ENCODE results near the gene QTRT2. TPM values are rescaled to one million over a fixed set of nuclear protein-coding genes. Genes with fewer than 3 reads are reported as not detected.

The QTRT2 gene
- total RNA-seq, 1 experiment from 2014 or later = 84.1 TPM

- Histone ChIP-seq H3K27me3 (ENCODE audit: insufficient read depth, low read length) (no peaks in the 10 kb centered on the region), H3K4me1 (ENCODE audit: insufficient read depth, low read length) (no peaks in the 10 kb centered on the region), H3K9me3 (ENCODE audit: control insufficient read depth, low read depth, low read length) (no peaks in the 10 kb centered on the region), H3K56ac (ENCODE audit: insufficient read length, low read depth, low read length) (no peak overlapping the region), H3K23ac (ENCODE audit: insufficient read length, low read depth, low read length) (no peak overlapping the region), H3T11ph (ENCODE audit: low read length) (no peak overlapping the region), H2BK120ac (ENCODE audit: low read depth, low read length, poor library complexity, severe bottlenecking) (no peak overlapping the region), H2AK5ac (ENCODE audit: insufficient read length, low read length) (no peak overlapping the region), H2BK12ac (ENCODE audit: insufficient read length, low read depth, low read length) (no peak overlapping the region), H4K91ac (ENCODE audit: insufficient read length, low read depth, low read length) (no peak overlapping the region), H3K4me2 (ENCODE audit: insufficient read depth, insufficient read length, low read length) (no peak overlapping the region), H3K18ac (ENCODE audit: insufficient read length, low read depth, low read length) (no peak overlapping the region), H3K9ac (ENCODE audit: extremely low read depth, insufficient read length, low read length) (no peak overlapping the region), H4K8ac (replicated peaks; ENCODE audit: insufficient read length, low read depth, low read length) (no peak overlapping the region), H3K4ac (ENCODE audit: low read depth, low read length) (no peak overlapping the region), H3K23me2 (ENCODE audit: insufficient read length, low read depth, low read length, poor library complexity, severe bottlenecking) (no peaks in the 10 kb centered on the region), H2BK20ac (ENCODE audit: low read depth, low read length, poor library complexity, severe bottlenecking) (no peak overlapping the region), H2BK5ac (ENCODE audit: insufficient read length, low read length) (no peak overlapping the region), H3K27ac (ENCODE audit: insufficient read length, low read depth, low read length) (no peak overlapping the region), H2BK15ac (ENCODE audit: low read depth, low read length) (no peak overlapping the region), H3K79me2 (ENCODE audit: insufficient read depth, low read length) (no peaks in the 10 kb centered on the region), H4K5ac (ENCODE audit: insufficient read length, low read depth, low read length) (no peak overlapping the region), H4K20me1 (ENCODE audit: control insufficient read depth, insufficient read depth, insufficient read length) (no peaks in the 10 kb centered on the region), H3K79me1 (ENCODE audit: insufficient read depth, low read depth, low read length, poor library complexity, severe bottlenecking) (no peaks in the 10 kb centered on the region), H2AFZ (ENCODE audit: low read length) (no peak overlapping the region), H3K14ac (ENCODE audit: insufficient read depth, low read length) (no peak overlapping the region)
- no peak for TF ChIP-seq CTCF (conservative IDR thresholded peaks at IDR 0.05)
- Mint-ChIP-seq H3K36me3 (ENCODE audit: insufficient read depth in 1 of 3, low read depth in 3 of 3) (peaks cover 6 to 7% (median 7%) of the 10 kb centered on the region in 3 experiments; a peak in 6 of 7 replicates), H3K27me3 (ENCODE audit: low read depth) (no peaks in the 10 kb centered on the region), H3K4me3 (no peak overlapping the region), H3K27ac (no peak overlapping the region), H3K9me3 (peaks cover 0 to 2% of the 10 kb centered on the region in 2 experiments; a peak in 2 of 5 replicates), H3K4me1 (peaks cover 6 to 10% of the 10 kb centered on the region in 2 experiments)
- 100% methylated on average over 1 of the region's 13 CpGs for WGBS (ENCODE audit: extremely low coverage, insufficient read length, low lambda C conversion rate)
- DNase-seq = no peak
These were observed 35.8 kb downstream of the QTRT2 start for GRCh38 chr3:114092151-114093015.

Data from H9 (cell line).